ENCODE data around the gene AGTRAP. TPM values are rescaled to one million over a fixed set of nuclear protein-coding genes. Genes with fewer than 3 reads are reported as not detected.
A peak's percentile ranks its signal among the peaks of the same experiment; 100 is the strongest.

Gene AGTRAP
- total and polyA plus RNA-seq, 9 of the 15 experiments (the other 6 are each of a cell fraction or from before 2014, with no cell fraction given), result 26.8 to 105 (median 57.5) TPM

DNA sequence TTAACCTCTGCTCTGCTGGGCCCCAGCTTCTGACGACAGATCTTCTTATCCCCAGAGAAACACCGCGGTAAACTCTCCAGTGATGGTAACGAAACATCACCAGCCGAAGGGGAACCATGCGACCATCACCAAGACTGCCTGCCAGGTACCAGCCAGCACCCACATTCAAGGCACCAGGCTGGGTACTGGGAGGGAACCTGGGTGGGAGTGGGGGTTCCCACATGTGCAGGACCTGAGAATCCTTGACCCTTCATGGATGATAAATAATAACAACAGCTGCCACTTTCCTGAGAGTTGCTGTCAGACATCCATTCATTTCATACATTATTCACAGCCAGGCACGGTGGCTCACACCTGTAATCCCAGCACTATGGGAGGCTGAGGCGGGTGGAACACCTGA is 23.7 kb upstream of the AGTRAP start:
- Histone ChIP-seq H3K4me1 (replicated peaks in 1 of 2; ENCODE audit: control insufficient read depth in 2 of 2, insufficient read depth in 2 of 2, low read length in 2 of 2) (peaks cover 9 to 31% of the 10 kb centered on the region in 2 experiments), H3K4me3 (no peak overlapping the region), H3K9me1 (ENCODE audit: control insufficient read depth, insufficient read depth, low read length) (no peaks in the 10 kb centered on the region), H2AFZ (ENCODE audit: low read depth, low read length) (no peak overlapping the region), H3K4me2 (ENCODE audit: insufficient read depth, low read length) (no peak overlapping the region), H3K9me3 (replicated peaks; ENCODE audit: control insufficient read depth, insufficient read depth, low read depth, low read length) (no peaks in the 10 kb centered on the region), H3K36me3 (ENCODE audit: control insufficient read depth, insufficient read depth, low read length) (no peaks in the 10 kb centered on the region), H3K27me3 (ENCODE audit: control insufficient read depth in 2 of 2, insufficient read depth in 2 of 2, low read length in 2 of 2) (peaks cover 35 to 50% of the 10 kb centered on the region in 2 experiments; a peak in 4 of 5 replicates), H3K27ac (ENCODE audit: extremely low read depth, low read depth, low read length) (no peak overlapping the region), H4K20me1 (replicated peaks; ENCODE audit: control insufficient read depth, insufficient read depth, low read length) (no peaks in the 10 kb centered on the region), H3K9ac (ENCODE audit: insufficient read depth in 1 of 2, low read depth in 2 of 2, low read length in 2 of 2) (peak overlapping the region in 1 of 2 experiments; percentile 54; a peak in 1 of 4 replicates), H3K79me2 (ENCODE audit: control insufficient read depth, insufficient read depth, low read length) (no peaks in the 10 kb centered on the region)
- in situ Hi-C loops (cut with MboI) (no loop called here), intact Hi-C loops (cut with micrococcal nuclease) (no loop called here)
- no TSS peak for BruUV-seq (replicated peaks)
- ATAC-seq, result no peak
- ChIA-PET CTCF (ENCODE audit: low intra/inter-chr PET ratio) (interaction anchor here (2.2 kb wide), 1 partner anchor 62 kb away, joined by 9 read pairs; no protein-coding TSS in a partner anchor), POLR2A (interaction anchor here (0.6 kb wide), 1 partner anchor 53 kb away, joined by 3 read pairs; no protein-coding TSS in a partner anchor)
- 12% methylated on average over 8 of the region's 8 CpGs for WGBS (ENCODE audit: insufficient coverage, low coverage, missing lambda C conversion rate)
- TF ChIP-seq ZNF212 (CRISPR knock-in tag; IDR thresholded peaks at IDR 0.05) (no peak), ZNF830 (CRISPR knock-in tag; IDR thresholded peaks at IDR 0.05) (no peak), HEY1 (CRISPR knock-in tag; IDR thresholded peaks at IDR 0.05; ENCODE audit: borderline replicate concordance) (no peak), ZNF668 (CRISPR knock-in tag; IDR thresholded peaks at IDR 0.05) (no peak), BACH1 (tag; IDR thresholded peaks at IDR 0.05) (no peak), SRSF7 (optimal IDR thresholded peaks at IDR 0.05; ENCODE audit: low read depth, low read length) (no peak), GTF2A2 (tag; IDR thresholded peaks at IDR 0.05) (no peak), RFX7 (CRISPR knock-in tag; IDR thresholded peaks at IDR 0.05) (no peak), TFAM (CRISPR knock-in tag; conservative IDR thresholded peaks at IDR 0.05) (no peak), SMAD2 (IDR thresholded peaks at IDR 0.05; ENCODE audit: low read depth, low read length) (no peak), MAZ (CRISPR knock-in tag; conservative IDR thresholded peaks at IDR 0.05 in 1 of 2, IDR thresholded peaks at IDR 0.05 in 1 of 2) (no peak), CXXC5 (CRISPR knock-in tag; IDR thresholded peaks at IDR 0.05) (no peak), CREBBP (IDR thresholded peaks at IDR 0.05; ENCODE audit: low read depth, low read length) (no peak), STAT5B (CRISPR knock-in tag; IDR thresholded peaks at IDR 0.05) (no peak), DDX20 (tag; IDR thresholded peaks at IDR 0.05; ENCODE audit: low read depth) (no peak), BCL6 (CRISPR knock-in tag; IDR thresholded peaks at IDR 0.05) (no peak), ZNF146 (CRISPR knock-in tag; IDR thresholded peaks at IDR 0.05; ENCODE audit: unreplicated experiment) (no peak)
- TF ChIP-seq, protein P1, sequence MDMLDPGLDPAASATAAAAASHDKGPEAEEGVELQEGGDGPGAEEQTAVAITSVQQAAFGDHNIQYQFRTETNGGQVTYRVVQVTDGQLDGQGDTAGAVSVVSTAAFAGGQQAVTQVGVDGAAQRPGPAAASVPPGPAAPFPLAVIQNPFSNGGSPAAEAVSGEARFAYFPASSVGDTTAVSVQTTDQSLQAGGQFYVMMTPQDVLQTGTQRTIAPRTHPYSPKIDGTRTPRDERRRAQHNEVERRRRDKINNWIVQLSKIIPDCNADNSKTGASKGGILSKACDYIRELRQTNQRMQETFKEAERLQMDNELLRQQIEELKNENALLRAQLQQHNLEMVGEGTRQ (CRISPR knock-in tag; IDR thresholded peaks at IDR 0.05), result no peak
- TF ChIP-seq, protein P2, sequence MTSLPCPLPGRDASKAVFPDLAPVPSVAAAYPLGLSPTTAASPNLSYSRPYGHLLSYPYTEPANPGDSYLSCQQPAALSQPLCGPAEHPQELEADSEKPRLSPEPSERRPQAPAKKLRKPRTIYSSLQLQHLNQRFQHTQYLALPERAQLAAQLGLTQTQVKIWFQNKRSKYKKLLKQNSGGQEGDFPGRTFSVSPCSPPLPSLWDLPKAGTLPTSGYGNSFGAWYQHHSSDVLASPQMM (CRISPR knock-in tag; IDR thresholded peaks at IDR 0.05), result no peak
- TF ChIP-seq, protein P3, sequence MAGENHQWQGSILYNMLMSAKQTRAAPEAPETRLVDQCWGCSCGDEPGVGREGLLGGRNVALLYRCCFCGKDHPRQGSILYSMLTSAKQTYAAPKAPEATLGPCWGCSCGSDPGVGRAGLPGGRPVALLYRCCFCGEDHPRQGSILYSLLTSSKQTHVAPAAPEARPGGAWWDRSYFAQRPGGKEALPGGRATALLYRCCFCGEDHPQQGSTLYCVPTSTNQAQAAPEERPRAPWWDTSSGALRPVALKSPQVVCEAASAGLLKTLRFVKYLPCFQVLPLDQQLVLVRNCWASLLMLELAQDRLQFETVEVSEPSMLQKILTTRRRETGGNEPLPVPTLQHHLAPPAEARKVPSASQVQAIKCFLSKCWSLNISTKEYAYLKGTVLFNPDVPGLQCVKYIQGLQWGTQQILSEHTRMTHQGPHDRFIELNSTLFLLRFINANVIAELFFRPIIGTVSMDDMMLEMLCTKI (IDR thresholded peaks at IDR 0.05; ENCODE audit: partially characterized antibody), result no peak
- no peak for FAIRE-seq
- no peak for DNase-seq (ENCODE audit: extremely low read depth in 1 of 4, low spot score in 3 of 4)
